Activated B cell treated with CpG ODN at 0.5 μM for 24 hours (primary cell): ENCODE data around the gene DUXB. TPM values are rescaled to one million over a fixed set of nuclear protein-coding genes. Genes with fewer than 3 reads are reported as not detected.

Experiments used
- ATAC-seq: fragments of 200-7000 bp; cut with Tn5 transposase; one replicate; pipeline ENCODE4 v1.10.0; 2021; ENCODE audit warnings: low read depth, mild to moderate bottlenecking, moderate library complexity
- CTCF ChIA-PET: fragments of 350-600 bp; sonication (Branson Sonifier 250); formaldehyde crosslinking; loops from one replicate; lab custom pipeline; 2021; ENCODE audit warnings: antibody characterized with exemption; lab: Charles Lee
- POLR2A ChIA-PET: fragments of 350-600 bp; sonication (Branson Sonifier 250); formaldehyde crosslinking; loops from one replicate; lab custom pipeline; 2021; ENCODE audit warnings: antibody characterized with exemption; lab: Charles Lee
- DNase-seq: peaks from one replicate; pipeline ENCODE4 v3.0.0; 2022
- H3K27ac Mint-ChIP-seq: one replicate; pipeline ENCODE4 v1.8.0; 2020; ENCODE audit warnings: mixed read lengths
- H3K27me3 Mint-ChIP-seq: one replicate; pipeline ENCODE4 v1.8.0; 2021; ENCODE audit warnings: mixed read lengths
- H3K36me3 Mint-ChIP-seq: one replicate; pipeline ENCODE4 v1.8.0; 2021; ENCODE audit warnings: low read depth, mixed read lengths
- H3K4me1 Mint-ChIP-seq: one replicate; pipeline ENCODE4 v1.8.0; 2021; ENCODE audit warnings: mixed read lengths
- H3K4me3 Mint-ChIP-seq: one replicate; pipeline ENCODE4 v1.8.0; 2020; ENCODE audit warnings: mild to moderate bottlenecking, mixed read lengths
- H3K9me3 Mint-ChIP-seq: one replicate; pipeline ENCODE4 v1.8.0; 2020; ENCODE audit warnings: mixed read lengths
- CTCF ChIP-seq: fragments of 200-600 bp; IDR thresholded peaks from one replicate; pipeline ENCODE4 v1.8.0; 2022; ENCODE audit warnings: antibody characterized with exemption, mild to moderate bottlenecking
- intact Hi-C: fragments of 100-400 bp; cut with micrococcal nuclease; formaldehyde crosslinking; loops from one replicate; pipeline ENCODE4 v1.15.1; 2024
- total RNA-seq: library from RNA; stranded (reverse); gene quantifications from 2 replicates; pipeline ENCODE4 v1.2.3, GENCODE V29; 2022

Gene DUXB
- total RNA-seq, 1 donor from 2014 or later, result not detected

- Mint-ChIP-seq H3K4me1 (no peaks in the 10 kb centered on the region), H3K4me3 (no peak overlapping the region), H3K27ac (no peak overlapping the region), H3K27me3 (peaks cover 10% of the 10 kb centered on the region), H3K9me3 (peaks cover 6% of the 10 kb centered on the region), H3K36me3 (no peaks in the 10 kb centered on the region)
- no peak for ATAC-seq
- no peak for DNase-seq
- intact Hi-C loops, result no loop called here
- TF ChIP-seq CTCF, result no peak
- ChIA-PET POLR2A (no interaction called here), CTCF (no interaction called here)
Measured at GRCh38 chr16:75718452-75718851, 17.2 kb upstream of the DUXB start.

GRCh38 chr16:75714661-75715060, 13.4 kb upstream of the DUXB start:
- peaks cover 16% of the 10 kb centered on the region for H3K9me3 Mint-ChIP-seq
- H3K27me3 Mint-ChIP-seq, result peaks cover 10% of the 10 kb centered on the region
- CTCF ChIA-PET, result no interaction called here
- POLR2A ChIA-PET, result no interaction called here
- H3K36me3 Mint-ChIP-seq, result no peaks in the 10 kb centered on the region
- ATAC-seq (no peak), DNase-seq (no peak)
- no peak overlapping the region for H3K27ac Mint-ChIP-seq
- no peak overlapping the region for H3K4me3 Mint-ChIP-seq
- intact Hi-C loops, result no loop called here
- no peak for TF ChIP-seq CTCF
- no peaks in the 10 kb centered on the region for H3K4me1 Mint-ChIP-seq

- Mint-ChIP-seq H3K4me3 (no peak overlapping the region), H3K4me1 (no peaks in the 10 kb centered on the region), H3K36me3 (no peaks in the 10 kb centered on the region), H3K9me3 (peaks cover 17% of the 10 kb centered on the region), H3K27ac (no peak overlapping the region), H3K27me3 (peaks cover 2% of the 10 kb centered on the region)
- ATAC-seq, result no peak
- ChIA-PET CTCF (no interaction called here), POLR2A (interaction anchor here (0.6 kb wide), 1 partner anchor 303 kb away, joined by 4 read pairs; no protein-coding TSS in a partner anchor)
- intact Hi-C loops, result no loop called here
- TF ChIP-seq CTCF, result no peak
- DNase-seq, result no peak
Measured at GRCh38 chr16:75710344-75710743, 9.1 kb upstream of the DUXB start.

GRCh38 chr16:75703306-75703705, 2.0 kb upstream of the DUXB start:
- Mint-ChIP-seq H3K27ac (no peak overlapping the region), H3K27me3 (no peaks in the 10 kb centered on the region), H3K4me3 (no peak overlapping the region), H3K9me3 (no peaks in the 10 kb centered on the region), H3K4me1 (no peaks in the 10 kb centered on the region), H3K36me3 (no peaks in the 10 kb centered on the region)
- POLR2A ChIA-PET, result no interaction called here
- no peak for TF ChIP-seq CTCF
- intact Hi-C loops, result no loop called here
- DNase-seq (no peak), ATAC-seq (no peak)
- CTCF ChIA-PET, result no interaction called here

- TF ChIP-seq CTCF, result no peak
- H3K4me3 Mint-ChIP-seq, result no peak overlapping the region
- ATAC-seq (no peak), DNase-seq (no peak)
- H3K4me1 Mint-ChIP-seq, result no peaks in the 10 kb centered on the region
- H3K27ac Mint-ChIP-seq, result no peak overlapping the region
- CTCF ChIA-PET, result no interaction called here
- no peaks in the 10 kb centered on the region for H3K36me3 Mint-ChIP-seq
- POLR2A ChIA-PET, result no interaction called here
- intact Hi-C loops, result no loop called here
- H3K9me3 Mint-ChIP-seq, result no peaks in the 10 kb centered on the region
- no peaks in the 10 kb centered on the region for H3K27me3 Mint-ChIP-seq
Measured at GRCh38 chr16:75702242-75702641, 981 bp upstream of the DUXB start.
